Heart right ventricle (tissue), 16 donors: ENCODE results near the gene GPR3. TPM values are rescaled to one million over a fixed set of nuclear protein-coding genes. Genes with fewer than 3 reads are reported as not detected.
A peak's percentile ranks its signal among the peaks of the same experiment; 100 is the strongest.

ENCODE experiments used
- ATAC-seq, 8 donors: fragments of 200-7000 bp; cut with Tn5 transposase; one replicate each; pipeline ENCODE4 v1.9.1; 2020; ENCODE audit warnings: mild to moderate bottlenecking in 8 of 8, moderate library complexity in 8 of 8, moderate number of reproducible peaks in 1 of 8
- DNase-seq, 2 donors: peaks; one replicate each; pipeline ENCODE4 v3.0.0-alpha.2; 2020
- H3K27ac ChIP-seq, 10 donors: fragments of 200-600 bp; sonication (generic) in 2 of 10; one replicate each; pipeline versions ENCODE4 v1.5.0 to v1.8.0; 2020 to 2022; ENCODE audit warnings: mild to moderate bottlenecking in 3 of 10
- H3K27me3 ChIP-seq, 7 donors: fragments of 200-600 bp; one replicate each; pipeline ENCODE4 v1.8.0; 2021 to 2022; ENCODE audit warnings: mild to moderate bottlenecking in 2 of 7
- H3K36me3 ChIP-seq, 9 donors: fragments of 200-600 bp; sonication (generic) in 1 of 9; one replicate each; pipeline versions ENCODE4 v1.5.0 to v1.8.0; 2020 to 2022; ENCODE audit warnings: mild to moderate bottlenecking in 2 of 9
- H3K4me1 ChIP-seq, 9 donors: fragments of 200-600 bp; sonication (generic) in 1 of 9; one replicate each; pipeline versions ENCODE4 v1.5.0 to v1.8.0; 2020 to 2022; ENCODE audit warnings: mild to moderate bottlenecking in 4 of 9
- H3K4me3 ChIP-seq, 10 donors: fragments of 200-600 bp; sonication (generic) in 2 of 10; one replicate each; pipeline versions ENCODE4 v1.5.0 to v1.8.0; 2020 to 2022; ENCODE audit warnings: mild to moderate bottlenecking in 7 of 10, moderate library complexity in 2 of 10
- H3K9me3 ChIP-seq, 11 donors: fragments of 200-600 bp in 10 of 11; sonication (generic) in 2 of 11; one replicate each; pipeline versions ENCODE4 v1.5.0 to v1.8.0; 2013 to 2022; ENCODE audit warnings: mild to moderate bottlenecking in 2 of 11, control low read depth in 1 of 11, moderate library complexity in 1 of 11
- WGBS, 2 donors: extraction: QIAGEN DNeasy Blood & Tissue Kit; methylation state at CpG; one replicate each; pipeline ENCODE4 v1.1.7; 2013; ENCODE audit warnings: inconsistent platforms in 1 of 2; 5-methylcytosine and 5-hydroxymethylcytosine counted together
- intact Hi-C, 10 donors: fragments of 100-400 bp; cut with DNase I; formaldehyde crosslinking; loops; one replicate each; pipeline versions ENCODE4 v1.11.1 to v1.14.2; 2022
- polyA plus RNA-seq, 2 donors: library from polyadenylated mRNA; stranded (reverse); fragments of 200-250 nt; gene quantifications; one replicate each; pipeline ENCODE4 v1.2.3, GENCODE V29; 2013
- total RNA-seq, 10 donors: library from RNA; stranded (reverse); fragmentation: NEBNext Ultra II Directional in 3 of 10; extraction: Animal tissue kit (Norgen Biotek cat#: 25700) in 3 of 10; gene quantifications; one replicate each; pipeline versions ENCODE4 v1.2.1 to v1.2.4, GENCODE V29; 2021 to 2023
- TF ChIP-seq, protein P1 (sequence below), 9 donors: fragments of 200-600 bp; sonication (generic) in 2 of 9; IDR thresholded peaks; one replicate each; pipeline versions ENCODE4 v1.5.0 to v1.8.0; 2021 to 2022; ENCODE audit warnings: antibody characterized with exemption in 9 of 9, mild to moderate bottlenecking in 5 of 9, moderate library complexity in 1 of 9
- donor health status: Arrhythmogenic right ventricular cardiomyopathy.
- donor health status: ischemic (EF 13 %, LVEDD 7.1; RV severe dilation, severe dysfunction).
- donor health status: healthy with polysubstance abuse.
- donor health status: DM: no; HTN: yes; CAD: no.
- donor health status: DM: no; HTN: no; CAD: no.
- donor health status: ischemic (EF 25% LVEDD 6.9; RV normal size, moderate dysfunction).
- donor health status: ischemic (EF 25% LVEDD 5.7; RV mildly dilated, moderate dysfunction).
- donor health status: healthy.
- donor health status: DM: yes; HTN: yes; CAD: no.
- donor health status: Ischemic cardiomyopathy.
- donor health status: ischemic (EF 35%, LVEDD 5.7; RV mildly dilated, moderate dysfunction).
- donor health status: nonischemic (EF 11% LVEDD 7.7; RV severe dilation, severe dysfunction).
- donor health status: DM: yes; HTN: yes; CAD: no.
- donor health status: PGD.
- donor health status: ischemic (EF 29% LVEDD 5.4; RV normal size, mild dysfunction).
- donor health status: nonischemic (EF 23%, LVEDD 6.1; RV moderate dilation, normal function).

The GPR3 gene
- total and polyA plus RNA-seq, 12 donors: 0.27 to 3.4 (median 0.42) TPM; not detected in 1

DNA sequence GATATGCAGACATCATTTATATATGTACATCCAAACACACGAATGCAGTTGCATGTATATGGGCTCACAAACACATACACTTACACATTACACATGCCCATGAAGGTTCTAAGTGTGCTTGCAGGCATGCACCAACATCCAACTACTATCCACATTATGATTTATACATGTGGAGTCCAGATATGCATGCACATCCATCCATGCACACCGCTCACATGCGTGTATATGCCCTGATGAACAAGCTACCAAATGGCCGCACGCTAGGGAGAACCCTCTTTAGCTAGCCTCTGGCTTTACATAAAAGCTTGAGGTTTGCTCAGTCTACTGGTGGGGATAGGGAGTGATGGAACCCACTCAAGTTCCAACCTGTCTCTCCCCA lies 8.5 kb downstream of the GPR3 start:
- 90 to 92% methylated on average over 5 of the region's 5 CpGs for WGBS, 2 donors
- Histone ChIP-seq H3K4me3 (no peak overlapping the region), H3K9me3 (no peaks in the 10 kb centered on the region), H3K36me3 (peaks cover 0 to 8% (median 0%) of the 10 kb centered on the region in 9 donors), H3K27me3 (no peaks in the 10 kb centered on the region), H3K27ac (peak overlapping the region in 2 of 10 donors; percentile 90 to 91), H3K4me1 (peaks cover 37 to 100% (median 84%) of the 10 kb centered on the region in 9 donors)
- intact Hi-C loops: loop anchor here in 8 of 10 donors (5.0 to 10.0 kb wide), 3 partner anchors 206 to 264 kb away; no protein-coding TSS in a partner anchor
- TF ChIP-seq, protein P1, sequence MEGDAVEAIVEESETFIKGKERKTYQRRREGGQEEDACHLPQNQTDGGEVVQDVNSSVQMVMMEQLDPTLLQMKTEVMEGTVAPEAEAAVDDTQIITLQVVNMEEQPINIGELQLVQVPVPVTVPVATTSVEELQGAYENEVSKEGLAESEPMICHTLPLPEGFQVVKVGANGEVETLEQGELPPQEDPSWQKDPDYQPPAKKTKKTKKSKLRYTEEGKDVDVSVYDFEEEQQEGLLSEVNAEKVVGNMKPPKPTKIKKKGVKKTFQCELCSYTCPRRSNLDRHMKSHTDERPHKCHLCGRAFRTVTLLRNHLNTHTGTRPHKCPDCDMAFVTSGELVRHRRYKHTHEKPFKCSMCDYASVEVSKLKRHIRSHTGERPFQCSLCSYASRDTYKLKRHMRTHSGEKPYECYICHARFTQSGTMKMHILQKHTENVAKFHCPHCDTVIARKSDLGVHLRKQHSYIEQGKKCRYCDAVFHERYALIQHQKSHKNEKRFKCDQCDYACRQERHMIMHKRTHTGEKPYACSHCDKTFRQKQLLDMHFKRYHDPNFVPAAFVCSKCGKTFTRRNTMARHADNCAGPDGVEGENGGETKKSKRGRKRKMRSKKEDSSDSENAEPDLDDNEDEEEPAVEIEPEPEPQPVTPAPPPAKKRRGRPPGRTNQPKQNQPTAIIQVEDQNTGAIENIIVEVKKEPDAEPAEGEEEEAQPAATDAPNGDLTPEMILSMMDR (IDR thresholded peaks at IDR 0.05): no peak
- ATAC-seq: no peak
- no peak for DNase-seq

DNA sequence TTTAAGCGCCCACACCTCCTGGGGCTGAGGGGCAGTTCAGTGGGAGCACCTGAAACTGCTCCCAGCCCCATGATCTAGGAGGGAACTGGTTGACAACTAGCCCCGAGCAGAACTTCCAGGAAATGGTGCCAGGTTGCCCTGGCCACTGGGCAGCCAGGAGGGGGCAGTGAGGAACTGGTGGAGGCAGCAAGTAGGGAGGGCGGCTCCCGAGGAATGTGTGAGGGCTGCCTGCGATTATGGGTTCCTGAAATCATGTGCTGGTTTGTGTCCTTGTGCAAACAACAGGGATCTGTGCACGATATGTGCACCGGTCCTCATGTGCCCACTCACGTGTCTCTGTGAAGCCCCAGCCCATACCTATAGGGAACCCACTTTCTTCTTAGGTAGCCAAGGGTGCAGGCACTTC lies 9.9 kb downstream of the GPR3 start:
- TF ChIP-seq, protein P1 (IDR thresholded peaks at IDR 0.05): peak; percentile 25 to 68 (median 58)
- H3K27ac ChIP-seq: peak overlapping the region; percentile 68 to 91 (median 82)
- intact Hi-C loops: loop anchor here in 9 of 10 donors (2.0 to 10.0 kb wide), 4 partner anchors 202 to 262 kb away; partner anchors contain the start of gene AHDC1 (in 1 of the 9)
- WGBS, 2 donors: 27 to 32% methylated on average over 8 of the region's 8 CpGs
- no peak overlapping the region for H3K4me3 ChIP-seq
- no peaks in the 10 kb centered on the region for H3K9me3 ChIP-seq
- peaks cover 0 to 22% (median 9%) of the 10 kb centered on the region in 9 donors for H3K36me3 ChIP-seq
- no peaks in the 10 kb centered on the region for H3K27me3 ChIP-seq
- ATAC-seq: peak; percentile 24 to 53 (median 41)
- H3K4me1 ChIP-seq: peaks cover 41 to 100% (median 86%) of the 10 kb centered on the region in 9 donors
- DNase-seq: peak; percentile 73 to 79

DNA sequence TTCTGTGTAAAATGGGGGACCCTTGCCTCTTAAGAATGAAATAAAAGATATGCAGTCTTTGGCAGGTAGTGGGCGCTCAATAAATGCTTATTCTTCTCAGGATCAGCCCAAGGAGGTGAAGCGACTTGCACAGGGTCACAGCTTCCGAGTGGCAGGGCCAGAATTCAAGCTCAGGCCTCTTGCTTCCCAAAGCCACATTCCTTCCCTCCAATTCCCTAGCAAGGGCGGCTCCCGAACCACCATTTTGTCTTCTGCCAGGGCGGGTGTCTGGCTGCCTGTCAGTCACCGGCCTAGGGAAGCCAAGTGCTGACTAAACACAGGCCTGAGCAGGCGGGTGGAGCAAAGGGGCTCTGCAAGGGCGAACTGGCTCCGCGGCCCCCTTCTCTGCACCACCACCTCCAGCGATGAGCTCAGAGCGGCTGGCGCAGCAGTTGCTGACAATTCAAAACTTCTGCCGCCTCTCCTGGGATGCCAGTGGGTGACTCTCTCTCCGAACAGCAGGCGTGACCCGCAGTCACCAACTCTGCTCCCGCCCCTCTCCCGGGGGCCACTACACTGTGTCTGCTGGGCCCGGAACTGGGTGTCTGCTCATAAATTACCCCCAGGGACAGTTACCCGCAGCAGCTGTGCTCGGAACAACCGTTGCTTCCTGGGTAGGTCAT lies 10.8 kb downstream of the GPR3 start:
- Histone ChIP-seq H3K4me1 (peaks cover 41 to 97% (median 85%) of the 10 kb centered on the region in 9 donors), H3K4me3 (peak overlapping the region in 3 of 10 donors; percentile 5 to 28 (median 10))
- intact Hi-C loops: loop anchor here in 9 of 10 donors (2.0 to 10.0 kb wide), 4 partner anchors 202 to 262 kb away; partner anchors contain the start of gene AHDC1 (in 1 of the 9)

DNA sequence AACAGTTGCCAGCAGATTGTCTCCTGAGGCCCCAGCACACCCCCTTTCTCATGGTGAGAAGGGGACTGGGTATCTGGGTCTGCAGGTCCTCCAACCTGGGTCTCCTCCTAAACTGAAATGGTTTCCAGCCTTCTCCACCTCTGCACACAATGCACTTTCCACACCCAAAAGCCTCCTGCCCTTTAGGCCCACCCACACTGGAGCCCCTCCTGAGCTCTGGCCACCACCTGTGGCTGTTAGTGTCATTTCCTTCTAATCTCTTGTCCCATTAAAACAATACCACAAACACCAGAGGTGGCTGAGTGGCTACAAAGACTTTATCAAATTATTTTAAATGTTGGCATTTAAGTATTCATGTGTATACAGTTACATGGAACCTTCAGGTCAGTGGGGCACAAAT lies 11.5 kb downstream of the GPR3 start:
- no peak for DNase-seq
- H3K4me3 ChIP-seq: peak overlapping the region in 1 of 10 donors; percentile 5

More for the DNA sequence above, 10.8 kb downstream of the GPR3 start:
- DNase-seq (peak; percentile 54 to 73), ATAC-seq (peak; percentile 14 to 53 (median 47))
- Histone ChIP-seq H3K27me3 (no peaks in the 10 kb centered on the region), H3K27ac (peak overlapping the region; percentile 68 to 91 (median 82)), H3K9me3 (no peaks in the 10 kb centered on the region), H3K36me3 (peaks cover 0 to 30% (median 16%) of the 10 kb centered on the region in 9 donors)
- 35 to 39% methylated on average over 24 of the region's 24 CpGs for WGBS, 2 donors
- TF ChIP-seq, protein P1 (IDR thresholded peaks at IDR 0.05): peak in 5 of 9 donors; percentile 5 to 34 (median 9)

More for the DNA sequence above, 11.5 kb downstream of the GPR3 start:
- H3K27me3 ChIP-seq: no peaks in the 10 kb centered on the region
- H3K36me3 ChIP-seq: peaks cover 0 to 37% (median 17%) of the 10 kb centered on the region in 9 donors
- H3K4me1 ChIP-seq: peaks cover 41 to 89% (median 78%) of the 10 kb centered on the region in 9 donors
- intact Hi-C loops: loop anchor here in 9 of 10 donors (2.0 to 10.0 kb wide), 4 partner anchors 201 to 261 kb away; partner anchors contain the start of gene AHDC1 (in 1 of the 9)
- TF ChIP-seq, protein P1 (IDR thresholded peaks at IDR 0.05): no peak
- no peaks in the 10 kb centered on the region for H3K9me3 ChIP-seq
- ATAC-seq: peak in 1 of 8 donors; percentile 9
- peak overlapping the region; percentile 68 to 91 (median 82) for H3K27ac ChIP-seq
